Panc1 (cell line): ENCODE measurements around the gene ZNF253. TPM values are rescaled to one million over a fixed set of nuclear protein-coding genes. Genes with fewer than 3 reads are reported as not detected.

Source experiments
- ATAC-seq: fragments of 200-7000 bp; cut with Tn5 transposase; 2 replicates; pipeline ENCODE4 v1.9.1; 2020; ENCODE audit warnings: mild to moderate bottlenecking, moderate library complexity
- BruUV-seq: library from RNA; stranded (reverse); fragments of 400-500 nt; replicated peaks from 2 replicates; lab custom pipeline; 2021; lab: Mats Ljungman, UMichigan
- CTCF ChIA-PET: fragments of 300-600 bp; sonication (Branson Sonifier 250); formaldehyde crosslinking; loops from one replicate; lab custom pipeline; 2022; ENCODE audit warnings: antibody characterized with exemption; lab: Charles Lee
- POLR2A ChIA-PET: fragments of 300-600 bp; sonication (Branson Sonifier 250); formaldehyde crosslinking; loops from one replicate; lab custom pipeline; 2022; ENCODE audit warnings: antibody characterized with exemption; lab: Charles Lee
- DNase-seq: peaks from one replicate; pipeline ENCODE4 v3.0.0-alpha.2; 2010; ENCODE audit warnings: low read depth, low spot score
- H3K27ac ChIP-seq: 2 replicates; pipeline ENCODE4 v1.5.1; 2011; ENCODE audit warnings: mild to moderate bottlenecking, low read length, inconsistent platforms
- H3K27me3 ChIP-seq: fragments of 200-500 bp; sonication (Bioruptor generic); 2 replicates; pipeline ENCODE4 v1.6.0; 2014; ENCODE audit warnings: low read length, inconsistent platforms; ENCODE audit not compliant: control insufficient read depth, insufficient read depth
- H3K36me3 ChIP-seq: fragments of 200-500 bp; sonication (Bioruptor generic); 2 replicates; pipeline ENCODE4 v1.5.1; 2014; ENCODE audit warnings: inconsistent platforms, mild to moderate bottlenecking, low read length, moderate library complexity; ENCODE audit not compliant: control insufficient read depth, insufficient read depth
- H3K4me1 ChIP-seq: 2 replicates; pipeline ENCODE4 v1.5.1; 2011; ENCODE audit warnings: inconsistent platforms, mild to moderate bottlenecking, low read length, moderate library complexity; ENCODE audit not compliant: control insufficient read depth, insufficient read depth
- H3K4me3 ChIP-seq, 2 experiments: 2 replicates each; pipeline ENCODE4 v1.5.1; 2011 to 2012; ENCODE audit warnings: low read depth in 2 of 2, low read length in 2 of 2, mild to moderate bottlenecking in 2 of 2, inconsistent platforms in 1 of 2, moderate library complexity in 1 of 2
- H3K9me3 ChIP-seq: fragments of 200-500 bp; sonication (Bioruptor generic); 2 replicates; pipeline ENCODE4 v1.5.1; 2014; ENCODE audit warnings: low read depth, mild to moderate bottlenecking, inconsistent platforms, low read length, moderate library complexity; ENCODE audit not compliant: control insufficient read depth, insufficient read depth
- CTCF ChIP-seq: fragments of 450-650 bp; IDR thresholded peaks from 2 replicates; pipeline ENCODE4 v1.5.1; 2017; ENCODE audit warnings: mild to moderate bottlenecking
- POLR2AphosphoS5 ChIP-seq: IDR thresholded peaks from 2 replicates; pipeline ENCODE4 v1.6.1; 2012; ENCODE audit warnings: mild to moderate bottlenecking, low read depth, low read length, moderate library complexity
- REST ChIP-seq, 2 experiments: IDR thresholded peaks; 2 replicates each; pipeline ENCODE4 v1.6.1; 2011 to 2012; ENCODE audit warnings: low read depth in 2 of 2, control low read depth in 1 of 2, low read length in 1 of 2, mild to moderate bottlenecking in 1 of 2, moderate library complexity in 1 of 2; ENCODE audit not compliant: insufficient read depth in 1 of 2
- SIN3A ChIP-seq: IDR thresholded peaks from 2 replicates; pipeline ENCODE4 v1.6.1; 2012; ENCODE audit warnings: low read depth, mild to moderate bottlenecking, low read length, moderate library complexity, borderline replicate concordance; ENCODE audit not compliant: insufficient read depth
- TCF7L2 ChIP-seq: IDR thresholded peaks from 2 replicates; pipeline ENCODE4 v1.6.1; 2011; ENCODE audit warnings: mild to moderate bottlenecking, low read depth, low read length, inconsistent platforms
- in situ Hi-C: cut with HindIII; loops from 2 replicates; pipeline ENCODE4 v1.10.0; 2016; ENCODE audit warnings: low sequenced_read_pairs, low pct_unique_long_range_greater_than_20kb
- intact Hi-C: fragments of 100-400 bp; cut with micrococcal nuclease; formaldehyde crosslinking; loops from one replicate; pipeline ENCODE4 v1.10.0; 2022; ENCODE audit not compliant: unreplicated experiment
- total RNA-seq: library from RNA; stranded (reverse); gene quantifications from one replicate; pipeline ENCODE4 v1.2.1, GENCODE V29; 2021; ENCODE audit not compliant: unreplicated experiment

ZNF253 gene
- total RNA-seq, 1 experiment from 2014 or later, result 8.9 TPM

DNA sequence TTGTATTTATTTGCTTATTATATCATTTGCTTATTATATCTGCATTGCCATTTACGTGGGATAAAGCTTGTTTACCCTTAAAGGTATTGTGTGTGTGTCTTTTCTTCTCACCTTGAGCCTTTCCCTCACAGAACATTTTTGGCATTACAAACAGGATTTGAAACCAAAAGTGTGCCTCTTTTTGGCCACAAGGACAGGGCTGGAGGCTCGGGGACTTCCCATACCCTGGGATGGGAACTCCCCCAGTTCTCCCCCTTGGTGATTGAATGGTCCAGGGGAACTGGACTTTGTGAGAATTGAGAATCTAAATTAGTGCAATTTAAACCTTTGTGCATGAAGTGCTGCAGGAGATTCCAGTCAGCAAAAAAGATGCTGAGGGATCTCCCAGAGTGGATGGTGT, 41.8 kb upstream of the ZNF253 start:
- POLR2A ChIA-PET, result no interaction called here
- no peak for DNase-seq
- no peak for TF ChIP-seq POLR2AphosphoS5
- TF ChIP-seq TCF7L2, result no peak
- TF ChIP-seq CTCF, result no peak

DNA sequence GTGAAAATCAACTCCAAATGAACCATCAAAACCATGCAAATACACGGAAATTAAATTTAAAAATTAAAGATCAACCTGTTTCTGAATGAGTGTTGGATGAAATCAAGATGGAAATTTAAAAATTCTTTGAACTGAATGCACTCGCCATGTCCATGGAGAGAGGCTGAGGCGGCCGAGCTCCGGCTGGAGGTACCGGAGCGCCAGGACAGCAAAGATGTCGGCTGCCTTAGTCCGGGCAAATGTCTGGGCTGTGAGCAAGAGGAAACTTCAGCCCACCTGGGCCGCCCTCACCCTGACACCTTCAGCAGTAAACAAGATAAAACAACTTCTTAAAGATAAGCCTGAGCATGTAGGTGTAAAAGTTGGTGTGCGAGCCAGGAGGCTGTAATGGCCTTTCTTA, 38.8 kb upstream of the ZNF253 start:
- no peak overlapping the region for H3K27ac ChIP-seq
- DNase-seq (no peak), ATAC-seq (no peak)
- POLR2A ChIA-PET, result no interaction called here
- no peaks in the 10 kb centered on the region for H3K27me3 ChIP-seq
- no peak for TF ChIP-seq POLR2AphosphoS5
- TF ChIP-seq CTCF, result no peak
- TF ChIP-seq SIN3A, result no peak
- TF ChIP-seq REST (IDR thresholded peaks at IDR 0.05; ENCODE audit: insufficient read depth in 1 of 2, low read depth in 2 of 2, low read length in 1 of 2), result no peak
- no peak for TF ChIP-seq TCF7L2
- no peak overlapping the region for H3K4me3 ChIP-seq
- BruUV-seq, result no TSS peak
- in situ Hi-C loops (no loop called here), intact Hi-C loops (no loop called here)
- H3K9me3 ChIP-seq, result peaks cover 6% of the 10 kb centered on the region; the same call in 1 of the 2 replicates
- H3K36me3 ChIP-seq, result no peaks in the 10 kb centered on the region
- H3K4me1 ChIP-seq, result no peaks in the 10 kb centered on the region
- CTCF ChIA-PET, result no interaction called here

More for the DNA sequence above, 41.8 kb upstream of the ZNF253 start:
- H3K27me3 ChIP-seq, result no peaks in the 10 kb centered on the region
- CTCF ChIA-PET, result no interaction called here
- H3K36me3 ChIP-seq, result no peaks in the 10 kb centered on the region
- intact Hi-C loops (no loop called here), in situ Hi-C loops (no loop called here)
- no TSS peak for BruUV-seq
- no peak overlapping the region for H3K27ac ChIP-seq
- peaks cover 2% of the 10 kb centered on the region; the same call in 1 of the 2 replicates for H3K9me3 ChIP-seq
- ATAC-seq, result no peak
- H3K4me3 ChIP-seq, result no peak overlapping the region
- H3K4me1 ChIP-seq, result no peaks in the 10 kb centered on the region
